HG03571 (cell line): Measurements from ENCODE around the gene ATP5F1E.
"Not testable (repeated sequence)": the region's sequence is repeated elsewhere in the genome, so short reads cannot be mapped to it uniquely, and the experiment has no call there.

Experiments used
- ATAC-seq: cut with Tn5 transposase; IDR thresholded peaks from one replicate; pipeline ENCODE4 v1.9.1; 2021; ENCODE audit not compliant: unreplicated experiment

Gene ATP5F1E

DNA sequence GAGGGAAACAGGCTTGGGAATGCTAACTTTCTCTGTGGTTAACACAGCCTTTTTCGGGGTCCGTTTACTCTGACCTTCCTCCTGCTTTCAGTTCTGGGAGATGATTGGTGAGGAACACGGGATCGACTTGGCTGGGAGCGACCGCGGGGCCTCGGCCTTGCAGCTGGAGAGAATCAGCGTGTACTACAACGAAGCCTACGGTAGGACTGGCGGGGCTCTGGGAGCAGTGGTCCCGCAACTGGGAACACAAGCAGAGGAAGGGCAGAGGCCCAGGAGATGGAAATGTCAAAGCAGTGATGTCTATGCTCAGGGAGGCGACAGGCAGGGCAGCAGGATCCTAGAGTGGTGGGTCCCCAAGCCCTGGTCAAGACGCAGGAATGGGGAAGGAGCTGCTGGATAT lies 9.4 kb downstream of the ATP5F1E start:
- ATAC-seq: no peak

DNA sequence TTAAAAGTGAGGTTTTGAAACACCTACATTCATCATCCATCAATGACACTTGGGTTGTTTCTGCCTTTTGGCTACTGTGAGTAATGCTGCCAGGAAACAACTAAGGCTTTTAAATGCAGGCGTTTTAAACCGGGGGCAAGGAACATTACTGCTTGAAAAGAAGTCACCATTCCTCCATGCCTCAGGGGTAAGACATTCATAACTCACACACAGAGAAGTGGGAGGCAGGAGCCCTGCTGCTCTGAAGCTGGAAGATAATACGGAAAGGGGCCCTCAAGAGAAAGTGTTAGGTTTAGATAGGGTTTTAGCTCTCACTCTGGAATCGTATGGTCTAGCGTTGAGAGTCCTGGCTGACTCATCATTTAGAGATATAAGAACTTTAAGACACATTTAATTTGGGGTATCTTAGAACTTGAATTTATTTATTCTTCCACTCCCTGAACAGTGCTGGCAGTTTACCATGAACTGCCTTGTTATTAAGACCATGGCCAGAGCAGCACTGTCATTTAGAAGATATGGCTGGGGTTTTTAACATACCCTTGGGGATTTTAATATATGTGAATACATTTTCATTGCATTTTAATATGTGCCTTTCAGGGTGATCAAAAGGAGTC lies 11.1 kb downstream of the ATP5F1E start:
- ATAC-seq: no peak

DNA sequence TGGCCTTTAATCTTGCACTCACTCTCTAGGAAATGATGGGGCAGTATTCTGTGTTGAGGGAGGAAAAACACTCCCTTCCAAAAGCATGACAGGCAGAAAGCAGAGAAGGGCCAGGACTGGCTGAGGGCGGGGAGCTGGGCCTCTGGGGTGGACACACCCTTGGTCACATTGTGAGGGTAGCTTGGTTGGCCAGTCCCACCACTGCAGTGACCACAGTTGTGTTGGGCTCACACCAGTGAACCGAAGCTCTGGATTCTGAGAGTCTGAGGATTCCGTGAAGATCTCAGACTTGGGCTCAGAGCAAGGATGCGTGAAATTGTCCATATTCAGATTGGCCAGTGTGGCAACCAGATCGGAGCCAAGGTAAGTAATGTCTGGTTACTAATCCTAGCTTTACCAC lies 12.9 kb downstream of the ATP5F1E start, which contains the start of gene TUBB1:
Gene TUBB1 (plus strand): TSS at position 213 of the 400 bp plus-strand sequence. CDS start 94 bp downstream, at position 307.
- ATAC-seq: no peak

DNA sequence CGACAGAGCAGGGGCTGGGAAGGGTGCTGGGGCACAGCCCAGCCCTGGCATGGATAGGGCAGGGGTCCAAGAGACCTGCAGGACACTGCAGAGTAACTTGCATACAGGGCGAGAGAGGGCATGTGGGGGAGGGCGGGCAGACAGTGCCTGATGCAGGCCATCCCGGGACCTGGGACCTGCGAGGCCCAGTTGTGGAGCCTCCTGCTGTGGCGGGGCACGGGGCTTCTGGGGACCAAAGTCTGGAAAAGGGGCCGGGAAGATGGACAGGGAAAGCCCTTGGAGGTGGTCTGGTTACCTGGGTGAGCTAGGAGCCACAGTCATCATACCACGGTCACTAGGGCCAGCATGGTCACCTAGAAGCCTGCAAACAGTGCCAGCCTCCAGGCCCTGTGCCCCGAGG lies 13.3 kb downstream of the ATP5F1E start:
- ATAC-seq: no peak

DNA sequence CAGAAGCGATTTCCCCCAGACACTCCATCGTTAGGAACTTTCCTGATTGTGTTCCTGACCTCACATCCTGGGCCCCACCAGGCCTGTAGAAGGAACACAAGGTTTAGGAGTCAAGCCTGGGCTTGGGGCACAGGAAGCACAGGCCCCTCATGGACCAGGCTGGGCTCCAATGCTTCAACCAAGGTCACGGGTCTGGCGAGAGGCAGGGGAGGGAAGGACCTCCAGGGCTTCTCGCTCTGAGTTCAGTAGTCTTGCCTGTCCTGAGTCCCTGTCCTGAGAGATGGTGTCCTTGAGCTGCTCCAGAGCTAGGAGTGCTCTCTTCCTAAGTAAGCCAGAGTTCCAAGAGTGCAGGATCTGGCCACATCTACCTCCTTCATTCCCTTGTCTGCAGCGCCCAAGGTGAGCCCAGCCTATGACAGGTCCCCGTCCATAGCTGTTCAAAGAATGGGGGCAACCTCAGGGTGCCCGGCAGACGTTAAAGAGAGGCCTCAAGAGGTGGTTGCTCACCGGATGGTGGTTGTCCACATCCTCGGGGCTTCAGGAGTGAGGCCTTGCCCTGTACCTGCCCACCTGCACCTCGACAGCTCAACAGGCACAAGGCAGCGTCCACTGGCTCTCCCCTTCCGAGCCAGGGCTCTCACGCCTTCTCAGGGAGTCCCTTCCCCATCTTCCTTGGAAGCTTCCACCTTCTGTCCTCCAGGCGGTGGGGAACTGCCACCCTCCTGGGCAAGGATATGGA lies 14.5 kb downstream of the ATP5F1E start:
- ATAC-seq: no peak

DNA sequence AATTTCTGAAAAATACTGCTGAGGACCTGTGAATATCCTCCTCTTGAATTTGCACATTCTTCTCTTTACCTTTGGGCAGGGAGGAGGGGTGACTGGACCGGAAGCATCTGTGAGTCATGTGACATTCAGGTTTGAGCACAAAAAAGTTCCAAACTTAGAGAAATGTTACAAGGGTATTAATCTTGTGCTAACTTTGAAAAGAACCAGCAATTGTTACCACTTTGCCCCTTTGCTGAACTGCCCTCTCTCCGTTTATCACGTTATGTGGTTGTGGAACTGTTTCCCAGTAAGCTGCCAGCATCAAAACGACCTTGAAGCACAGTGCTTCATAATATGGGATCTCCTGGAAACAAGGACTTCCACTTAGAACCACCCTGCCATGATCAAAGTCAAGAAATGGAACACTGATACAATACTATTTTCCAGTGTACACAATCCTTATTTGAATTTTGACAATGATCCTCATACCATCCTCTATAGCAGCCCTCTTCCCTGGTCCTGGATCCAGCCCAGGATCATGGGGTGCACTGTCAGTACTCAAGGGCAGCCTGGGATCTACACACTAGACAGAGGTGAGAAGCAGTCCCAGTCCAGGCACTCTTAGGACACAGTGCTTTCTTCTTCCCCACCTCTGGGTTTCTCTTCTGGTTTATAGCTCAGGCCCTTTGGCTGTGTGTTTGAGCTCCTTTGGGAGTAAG lies 15.2 kb downstream of the ATP5F1E start:
- ATAC-seq: no peak

DNA sequence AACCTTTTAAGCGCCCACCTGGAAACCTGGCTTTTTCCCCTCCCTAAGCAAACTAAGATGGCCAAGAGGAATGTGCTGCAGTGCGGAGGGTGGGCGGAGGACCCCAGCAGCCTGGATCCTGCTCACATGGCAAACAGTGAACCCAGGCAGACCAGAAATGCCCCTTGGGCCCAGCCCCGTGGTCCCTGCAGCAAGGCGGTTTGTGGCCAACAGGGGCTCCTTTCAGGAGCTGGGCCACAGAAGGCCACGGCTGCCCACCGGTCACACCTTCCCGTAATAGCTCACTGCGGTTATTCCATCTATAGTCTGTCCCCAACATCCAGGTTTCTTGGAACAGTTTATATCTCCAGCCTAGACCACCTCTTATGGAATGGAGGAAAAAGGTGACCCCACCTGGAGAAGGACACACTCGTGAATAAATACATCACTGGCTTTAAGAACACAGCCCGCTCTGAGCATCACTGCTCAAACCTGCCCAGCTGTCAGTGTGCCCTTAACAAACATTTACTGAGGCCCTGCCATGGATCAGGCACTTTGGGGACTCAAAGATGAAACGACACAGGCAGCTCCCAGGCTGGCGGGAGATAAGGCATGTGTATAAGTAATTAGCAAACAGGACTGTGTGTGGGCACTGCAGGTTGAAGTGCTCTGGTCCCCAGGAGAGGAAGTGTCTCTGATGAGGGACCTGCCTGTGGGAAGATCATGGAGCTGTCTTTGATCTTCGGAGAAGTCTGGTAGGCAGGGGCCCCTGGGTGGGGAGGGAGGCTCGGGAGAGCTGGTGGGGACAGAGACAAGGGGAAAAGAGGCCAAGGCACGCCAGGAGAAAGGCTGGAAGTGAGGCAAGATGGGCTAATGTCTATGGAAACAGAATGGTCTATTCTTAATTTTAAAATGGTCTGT lies 16.1 kb downstream of the ATP5F1E start:
- no peak for ATAC-seq

DNA sequence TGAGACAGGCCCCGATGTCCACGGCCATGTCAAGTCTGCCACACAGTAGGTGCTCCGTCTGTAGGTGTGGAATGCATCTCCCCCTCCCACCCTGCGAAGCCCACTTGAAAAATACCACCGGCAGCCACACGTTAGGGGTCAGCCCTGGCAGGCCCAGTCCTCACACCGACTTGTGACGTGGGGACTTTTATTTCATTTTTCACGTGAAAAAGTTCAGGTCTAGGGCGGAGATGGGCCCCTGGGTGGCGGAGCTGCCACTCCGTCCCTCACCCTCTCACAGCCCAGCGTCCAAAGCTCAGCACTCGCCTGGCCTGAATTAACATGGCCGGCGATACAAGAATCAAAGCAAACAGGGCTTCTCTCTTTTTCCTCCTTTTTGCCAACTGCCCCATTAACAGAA lies 16.7 kb downstream of the ATP5F1E start:
- ATAC-seq: no peak

DNA sequence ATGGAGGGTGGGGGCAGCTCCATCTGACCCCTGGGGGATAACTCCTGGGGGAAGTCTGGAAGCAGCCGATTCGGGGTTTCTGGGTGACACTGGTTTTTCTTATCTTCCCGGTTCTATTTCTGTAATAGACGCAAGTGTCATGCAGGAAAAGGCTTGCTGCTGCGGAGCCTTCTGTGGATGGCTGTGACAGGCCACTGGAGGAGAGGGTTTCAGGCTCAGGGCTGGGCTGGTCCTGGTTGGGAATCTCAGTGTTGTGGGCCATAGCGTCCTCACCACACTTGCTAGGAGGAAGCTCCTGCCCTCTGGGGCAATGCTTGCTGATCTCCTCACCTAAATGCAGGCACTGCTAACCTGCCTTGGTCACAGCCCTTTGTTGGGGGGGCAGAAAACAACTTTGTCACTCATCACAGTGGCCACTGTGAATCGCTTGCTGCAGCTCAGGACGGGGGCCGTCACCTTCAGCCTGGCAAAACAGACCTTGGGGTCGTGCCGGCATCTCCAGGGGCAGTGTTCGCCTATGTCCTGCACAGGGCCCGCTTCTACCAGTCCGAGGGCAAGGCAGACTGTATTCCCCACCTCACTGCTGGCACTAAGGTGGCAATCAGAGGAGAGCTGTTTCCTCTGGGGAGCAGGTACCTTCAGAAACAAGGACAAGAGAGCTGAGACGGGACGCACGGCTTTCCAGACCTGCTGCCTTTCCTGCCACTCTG lies 17.3 kb downstream of the ATP5F1E start:
- ATAC-seq: no peak

DNA sequence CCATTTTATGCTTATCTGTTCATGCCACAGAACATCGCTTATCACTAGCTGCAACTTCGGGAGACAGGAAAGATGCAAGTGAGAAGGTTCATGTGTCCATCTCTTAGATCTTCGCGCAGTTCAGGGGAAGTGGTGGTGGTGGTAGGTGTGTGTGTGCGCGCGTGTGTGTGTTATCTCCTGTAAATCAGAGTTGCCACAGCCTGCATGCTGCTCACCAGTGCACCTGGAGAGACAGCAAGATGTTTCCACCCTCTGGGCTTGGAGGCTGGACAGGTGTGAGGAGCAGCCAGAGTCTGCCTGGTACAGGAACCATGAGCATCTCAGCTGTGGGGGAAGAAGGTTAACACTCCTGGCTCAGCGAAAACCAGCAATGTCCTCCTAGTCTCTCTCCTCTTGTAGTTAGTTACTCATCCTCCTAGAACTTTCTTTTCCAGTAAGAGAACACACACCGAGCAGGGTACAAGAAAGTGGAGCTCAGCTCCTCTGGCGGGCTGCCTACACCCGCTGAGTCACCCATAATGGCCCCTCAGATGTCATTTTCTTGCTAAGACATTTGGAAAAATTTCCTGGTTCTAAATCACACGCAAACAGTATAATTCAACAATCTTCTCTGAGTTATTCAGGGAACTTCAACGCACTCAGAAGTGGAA lies 18.1 kb downstream of the ATP5F1E start:
- no peak for ATAC-seq

DNA sequence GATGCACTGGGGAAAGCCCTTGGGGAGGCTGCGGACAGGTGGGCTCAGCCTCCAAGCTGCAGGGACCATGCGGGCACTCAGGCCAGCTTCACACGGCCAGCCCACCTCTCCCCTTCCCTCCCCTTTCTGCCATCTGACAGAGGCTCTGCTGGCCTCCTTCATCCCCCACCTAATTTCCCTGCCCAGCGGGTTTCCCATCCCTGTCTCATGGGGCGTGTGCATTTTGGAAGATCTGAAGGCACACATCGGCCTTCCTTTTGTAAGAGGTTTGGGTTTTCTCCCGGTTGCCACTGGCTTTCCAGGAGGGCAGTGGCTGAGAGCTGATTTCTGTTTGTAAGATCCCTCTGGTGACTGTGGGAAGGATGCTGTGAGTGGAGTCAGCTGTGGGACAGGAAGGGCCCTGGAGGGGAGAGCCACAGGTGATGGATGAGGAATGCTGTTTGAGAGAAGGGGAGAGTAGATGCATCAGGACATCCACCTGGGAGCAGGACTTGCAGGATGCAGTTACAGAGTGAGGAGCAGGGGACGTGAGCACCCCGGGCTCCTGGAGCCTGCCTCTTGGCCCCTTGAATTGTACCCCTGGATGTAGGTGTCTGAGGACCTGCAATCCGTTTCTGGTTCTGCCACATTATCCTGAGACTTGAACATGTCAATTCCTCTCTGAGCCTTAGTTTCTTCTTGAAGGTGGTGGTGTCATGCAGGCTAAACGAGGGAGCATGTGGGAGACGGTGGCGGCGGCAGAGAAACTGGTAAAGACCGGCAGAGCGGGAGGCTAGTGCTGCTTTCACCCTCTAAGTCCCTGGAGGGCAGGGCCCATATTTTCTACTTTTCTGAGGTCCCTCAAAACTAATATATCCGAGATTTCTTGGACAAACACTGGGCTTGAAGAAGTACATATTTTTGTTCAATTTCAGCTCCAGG lies 18.8 kb downstream of the ATP5F1E start:
- ATAC-seq: no peak

DNA sequence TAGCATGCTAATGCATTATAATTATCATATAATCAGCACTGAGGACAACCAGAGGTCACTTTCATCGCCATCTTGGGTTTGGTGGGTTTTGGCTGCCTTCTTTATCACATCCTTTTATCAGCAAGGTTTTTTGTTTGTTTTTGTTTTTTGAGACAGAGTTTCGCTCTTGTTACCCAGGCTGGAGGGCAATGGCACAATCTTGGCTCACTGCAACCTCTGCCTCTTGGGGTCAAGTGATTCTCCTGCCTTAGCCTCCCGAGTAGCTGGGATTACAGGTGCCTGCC lies 20.3 kb downstream of the ATP5F1E start:
- not testable (repeated sequence) for ATAC-seq

DNA sequence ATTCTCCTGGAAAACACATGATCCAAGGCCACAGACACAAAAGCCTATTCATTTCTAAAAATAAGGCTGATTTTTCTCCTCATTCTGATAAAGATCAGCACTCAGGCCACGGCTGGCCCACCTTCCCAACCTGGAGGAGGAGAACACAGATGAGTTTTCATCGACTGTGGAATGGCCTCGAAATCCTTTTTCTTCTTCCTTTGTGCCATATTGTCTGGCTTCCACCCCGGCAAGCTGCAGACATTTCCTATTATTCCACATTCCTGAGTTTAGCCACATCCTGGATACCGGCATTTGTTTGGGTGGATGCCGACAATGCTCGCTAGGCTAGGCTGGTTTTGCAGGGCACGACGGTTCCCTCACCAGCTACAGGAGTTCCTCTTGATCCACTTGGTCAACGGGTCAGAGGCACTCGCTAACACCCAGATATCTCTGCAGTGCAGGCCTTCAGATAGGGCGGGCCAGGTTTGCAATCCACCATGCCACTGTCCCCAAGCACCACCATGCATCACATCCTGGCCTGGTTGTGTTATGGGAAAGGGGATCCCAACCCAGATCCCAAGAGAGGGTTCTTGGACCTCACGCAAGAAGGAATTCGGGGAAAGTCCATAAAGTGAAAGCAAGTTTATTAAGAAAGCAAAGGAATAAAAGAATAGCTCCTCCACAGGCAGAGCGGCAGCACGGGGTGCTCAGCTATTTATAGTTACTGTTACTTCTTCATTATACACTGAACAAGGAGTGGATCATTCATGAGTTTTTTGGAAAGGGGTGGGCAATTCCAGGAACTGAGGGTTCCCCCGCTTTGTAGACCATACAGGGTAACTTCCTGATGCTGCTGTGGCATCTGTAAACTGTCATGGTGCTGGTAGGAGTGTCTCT lies 20.9 kb downstream of the ATP5F1E start:
- no peak for ATAC-seq

DNA sequence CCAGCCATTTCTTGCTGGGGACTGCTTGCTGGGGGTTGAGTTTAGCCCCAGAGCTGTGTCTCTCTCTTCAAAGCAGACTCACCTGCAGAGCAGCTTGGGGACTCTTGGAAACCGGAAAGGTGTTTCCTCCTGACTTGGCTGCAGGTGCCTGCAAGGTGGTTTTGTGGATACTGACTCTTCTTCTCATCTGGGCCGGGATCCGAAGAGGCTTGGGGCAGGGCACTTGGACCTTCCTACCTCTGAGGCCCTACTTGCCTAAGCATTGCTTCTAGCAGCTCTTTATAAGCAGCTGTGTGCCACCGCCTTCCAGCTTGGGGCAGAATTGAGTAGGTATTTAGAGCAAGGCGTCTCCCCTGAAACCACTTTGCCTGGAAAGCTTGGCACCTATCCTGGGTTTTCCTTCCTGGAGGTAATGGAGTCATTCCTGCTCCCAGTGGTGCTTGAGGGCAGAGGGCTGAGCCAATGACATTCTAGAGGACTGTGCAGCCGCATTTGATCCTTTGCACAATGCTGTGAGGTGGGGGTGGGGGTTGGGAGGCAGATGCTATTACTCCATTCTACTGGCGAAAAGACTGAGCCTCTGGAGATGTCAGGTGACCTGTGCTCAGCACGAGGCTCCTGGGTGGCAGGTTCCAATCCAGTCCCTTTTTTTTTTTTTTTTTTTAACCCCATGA lies 21.7 kb downstream of the ATP5F1E start:
- no peak for ATAC-seq

DNA sequence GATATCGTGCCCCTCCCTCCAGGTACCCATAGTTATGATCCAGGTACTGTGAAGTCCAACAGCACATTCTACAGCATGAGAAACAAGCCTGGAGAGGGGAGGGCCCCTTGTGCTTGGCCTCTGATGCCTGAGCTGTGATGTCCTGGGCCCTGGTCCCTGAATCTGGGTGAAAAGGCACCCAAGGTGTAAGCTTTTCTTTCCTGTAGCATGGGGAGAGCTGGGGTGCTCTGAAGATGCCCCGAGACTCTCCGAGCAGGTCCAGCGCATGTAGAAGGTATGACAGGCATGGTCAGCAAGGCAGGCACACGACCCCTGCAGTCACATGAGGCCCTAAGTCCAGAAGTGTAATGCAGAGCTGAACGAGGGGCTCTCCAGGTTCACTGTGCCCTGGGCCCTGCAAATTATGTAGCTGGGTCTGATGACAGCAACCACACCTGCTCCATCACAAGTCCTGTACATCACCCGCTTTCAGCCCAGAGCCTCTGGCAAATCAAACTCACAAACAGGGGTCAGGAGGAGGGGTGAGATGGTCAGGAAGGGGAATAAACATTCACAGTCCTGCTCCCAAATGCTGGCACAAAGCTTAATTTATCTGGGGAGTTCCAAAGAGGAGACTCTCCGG lies 23.3 kb downstream of the ATP5F1E start:
- no peak for ATAC-seq

DNA sequence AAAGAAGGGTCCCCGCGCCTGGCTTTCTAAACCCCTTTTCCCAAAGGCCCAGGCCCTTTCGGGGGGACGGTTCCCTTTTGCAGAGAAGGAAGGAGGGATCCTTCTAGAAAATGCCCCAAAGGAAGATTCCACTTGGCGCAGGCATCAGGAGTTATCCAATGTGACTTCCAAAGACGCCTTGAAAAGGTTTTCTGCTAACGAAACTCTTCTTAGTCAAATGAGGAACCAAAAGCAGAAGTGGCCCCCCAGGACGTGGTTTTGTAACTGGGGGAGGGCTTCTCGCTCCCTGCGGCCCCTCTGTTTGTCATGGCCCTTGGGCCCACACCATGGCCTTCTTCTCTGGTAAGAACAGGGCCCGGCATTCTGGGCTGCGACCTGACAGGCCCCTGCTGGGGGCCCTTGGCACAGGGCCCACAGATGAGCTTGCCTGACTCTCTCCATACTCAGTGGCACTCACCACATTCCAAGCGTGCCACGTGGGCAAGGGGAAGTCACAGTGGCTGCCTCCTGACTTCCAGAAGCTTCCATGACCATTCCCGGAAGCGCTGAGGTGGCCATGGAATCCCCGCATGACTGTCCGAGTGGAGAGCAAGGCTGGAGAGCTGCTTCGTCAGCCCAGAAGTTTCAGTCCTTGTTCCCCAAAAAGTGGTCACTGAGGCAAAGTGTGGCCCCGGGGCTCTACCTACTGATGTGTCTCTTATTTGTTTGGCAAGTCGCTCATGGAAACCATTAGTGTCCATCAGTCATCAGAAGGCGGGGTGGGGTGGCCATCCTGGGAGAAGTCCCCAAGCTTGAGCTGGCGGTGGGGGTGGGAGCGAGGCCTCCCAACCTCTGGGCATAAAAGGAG lies 24.2 kb downstream of the ATP5F1E start:
- peak; percentile 34 for ATAC-seq
